ENCODE measurements around the gene PTPRN2.
"Not testable (repeated sequence)": the region's sequence is repeated elsewhere in the genome, so short reads cannot be mapped to it uniquely, and the experiment has no call there.

The PTPRN2 gene

GRCh38 chr7:158246272-158246959 lies 341.2 kb downstream of the PTPRN2 start:
- no peak for DNase-seq

- DNase-seq: no peak
These were observed 341.9 kb downstream of the PTPRN2 start for GRCh38 chr7:158245724-158246041.

- no peak for DNase-seq
These were observed 342.5 kb downstream of the PTPRN2 start for GRCh38 chr7:158244873-158245723.

- no peak for DNase-seq
These were observed 343.2 kb downstream of the PTPRN2 start for GRCh38 chr7:158244430-158244829.

GRCh38 chr7:158241919-158242318 lies 345.7 kb downstream of the PTPRN2 start:
- DNase-seq: no peak

- no peak for DNase-seq
These were observed 346.8 kb downstream of the PTPRN2 start for GRCh38 chr7:158240801-158241200.

- no peak for DNase-seq
These were observed 348.2 kb downstream of the PTPRN2 start for GRCh38 chr7:158239290-158239981.

GRCh38 chr7:158238616-158239289 lies 348.9 kb downstream of the PTPRN2 start:
- no peak for DNase-seq

- no peak for DNase-seq
These were observed 349.8 kb downstream of the PTPRN2 start for GRCh38 chr7:158237672-158238335.

GRCh38 chr7:158236400-158236799 lies 351.2 kb downstream of the PTPRN2 start:
- DNase-seq: no peak

- DNase-seq: no peak
These were observed 351.8 kb downstream of the PTPRN2 start for GRCh38 chr7:158235862-158236261.

GRCh38 chr7:158229945-158230344 lies 357.7 kb downstream of the PTPRN2 start:
- no peak for DNase-seq

- DNase-seq: no peak
These were observed 358.6 kb downstream of the PTPRN2 start for GRCh38 chr7:158228986-158229385.

GRCh38 chr7:158228131-158228530 lies 359.5 kb downstream of the PTPRN2 start:
- DNase-seq: no peak

GRCh38 chr7:158227258-158227984 lies 360.2 kb downstream of the PTPRN2 start:
- DNase-seq: no peak

GRCh38 chr7:158216198-158216597 lies 371.4 kb downstream of the PTPRN2 start:
- DNase-seq: no peak

GRCh38 chr7:158209435-158209834 lies 378.2 kb downstream of the PTPRN2 start:
- no peak for DNase-seq

GRCh38 chr7:158206341-158206740 lies 381.3 kb downstream of the PTPRN2 start:
- no peak for DNase-seq

GRCh38 chr7:158204453-158204852 lies 383.2 kb downstream of the PTPRN2 start:
- no peak for DNase-seq

GRCh38 chr7:158203948-158204347 lies 383.7 kb downstream of the PTPRN2 start:
- not testable (repeated sequence) for DNase-seq

GRCh38 chr7:158194365-158194900 lies 393.2 kb downstream of the PTPRN2 start:
- DNase-seq: no peak

Data from inflammatory macrophage (primary cell).